Esophagus squamous epithelium (tissue), 5 donors: ENCODE data around the gene NIPBL. TPM values are rescaled to one million over a fixed set of nuclear protein-coding genes. Genes with fewer than 3 reads are reported as not detected.

ENCODE experiments used
- DNase-seq: peaks from one replicate; lab custom pipeline; 2025; lab: John Stamatoyannopoulos, UW
- H3K27ac ChIP-seq, 4 donors: fragments of 200-600 bp; sonication (generic); one replicate each; pipeline ENCODE4 v1.5.1; 2016 to 2019; ENCODE audit warnings: mild to moderate bottlenecking in 1 of 4
- H3K27me3 ChIP-seq, 4 donors: fragments of 200-600 bp; sonication (generic); 1 replicate in 3 of 4; 2 replicates in 1 of 4; pipeline versions ENCODE4 v1.5.1 to v1.6.0; 2017 to 2021; ENCODE audit warnings: antibody characterized with exemption in 1 of 4
- H3K36me3 ChIP-seq, 3 donors: fragments of 200-600 bp; sonication (generic); one replicate each; pipeline ENCODE4 v1.5.1; 2016 to 2019
- H3K4me1 ChIP-seq, 3 donors: fragments of 200-600 bp; sonication (generic); one replicate each; pipeline ENCODE4 v1.5.1; 2017 to 2019
- H3K4me3 ChIP-seq, 4 donors: fragments of 200-600 bp; sonication (generic); 1 replicate in 3 of 4; 2 replicates in 1 of 4; pipeline ENCODE4 v1.5.1; 2016 to 2019; ENCODE audit warnings: mild to moderate bottlenecking in 2 of 4, moderate library complexity in 1 of 4
- H3K9me3 ChIP-seq, 3 donors: fragments of 200-600 bp; sonication (generic); one replicate each; pipeline ENCODE4 v1.5.1; 2016 to 2019
- CTCF ChIP-seq, 6 experiments: fragments of 450-650 bp in 4 of 6; fragments of 200-600 bp in 2 of 6; sonication (generic) in 2 of 6; IDR thresholded peaks; one replicate each; pipeline ENCODE4 v1.5.1; 2016 to 2019; ENCODE audit warnings: antibody characterized with exemption in 6 of 6, mild to moderate bottlenecking in 4 of 6, moderate library complexity in 4 of 6
- POLR2A ChIP-seq, 4 donors: fragments of 450-650 bp; IDR thresholded peaks; one replicate each; pipeline ENCODE4 v1.6.1; 2017; ENCODE audit warnings: antibody characterized with exemption in 4 of 4, mild to moderate bottlenecking in 4 of 4, moderate library complexity in 3 of 4
- WGBS, 2 donors: methylation state at CpG; one replicate each; pipeline ENCODE4 v1.1.5; 2018; 5-methylcytosine and 5-hydroxymethylcytosine counted together
- intact Hi-C: fragments of 100-400 bp; cut with DNase I; formaldehyde crosslinking; loops from one replicate; pipeline ENCODE4 v1.15.0; 2022
- total RNA-seq, 4 donors: library from RNA; depleted of rRNA; stranded (reverse); fragments of >200 nt; gene quantifications; one replicate each; pipeline ENCODE4 v1.1.0, GENCODE V29; 2016
- donor health status: DM: yes; HTN: yes; CAD: no.

NIPBL gene
- total RNA-seq, 4 donors from 2014 or later, result 19.4 to 50.0 (median 31.3) TPM

- 71 to 81% methylated on average over 2 of the region's 2 CpGs for WGBS, 2 donors
- H3K9me3 ChIP-seq, result no peaks in the 10 kb centered on the region
- H3K4me1 ChIP-seq, result peaks cover 0 to 41% (median 13%) of the 10 kb centered on the region in 3 donors
- intact Hi-C loops, result no loop called here
- no peaks in the 10 kb centered on the region for H3K27me3 ChIP-seq
- H3K27ac ChIP-seq, result no peak overlapping the region
- no peak for DNase-seq
- TF ChIP-seq POLR2A (IDR thresholded peaks at IDR 0.05) (no peak), CTCF (IDR thresholded peaks at IDR 0.05) (no peak)
- H3K36me3 ChIP-seq, result no peaks in the 10 kb centered on the region
- no peak overlapping the region for H3K4me3 ChIP-seq
These were observed 67.5 kb downstream of the NIPBL start for GRCh38 chr5:36944024-36944423.

GRCh38 chr5:36944607-36945225 is 68.1 kb downstream of the NIPBL start:
- Histone ChIP-seq H3K9me3 (no peaks in the 10 kb centered on the region), H3K36me3 (no peaks in the 10 kb centered on the region), H3K27me3 (no peaks in the 10 kb centered on the region), H3K27ac (no peak overlapping the region), H3K4me1 (peaks cover 0 to 47% (median 10%) of the 10 kb centered on the region in 3 donors), H3K4me3 (no peak overlapping the region)
- DNase-seq, result no peak
- intact Hi-C loops, result no loop called here
- 66 to 71% methylated on average over 4 of the region's 4 CpGs for WGBS, 2 donors
- no peak for TF ChIP-seq POLR2A (IDR thresholded peaks at IDR 0.05)
- TF ChIP-seq CTCF (IDR thresholded peaks at IDR 0.05), result peak in 5 of 6 experiments; percentile 32 to 60 (median 58)

- Histone ChIP-seq H3K9me3 (no peaks in the 10 kb centered on the region), H3K27ac (no peak overlapping the region), H3K4me3 (no peak overlapping the region), H3K27me3 (no peaks in the 10 kb centered on the region), H3K36me3 (no peaks in the 10 kb centered on the region), H3K4me1 (peaks cover 0 to 47% (median 3%) of the 10 kb centered on the region in 3 donors)
- TF ChIP-seq POLR2A (IDR thresholded peaks at IDR 0.05) (no peak), CTCF (IDR thresholded peaks at IDR 0.05) (no peak)
- DNase-seq, result no peak
- intact Hi-C loops, result no loop called here
These were observed 69.1 kb downstream of the NIPBL start for GRCh38 chr5:36945687-36946086.

- Histone ChIP-seq H3K4me3 (no peak overlapping the region), H3K9me3 (no peaks in the 10 kb centered on the region), H3K27me3 (no peaks in the 10 kb centered on the region), H3K27ac (no peak overlapping the region), H3K4me1 (peaks cover 1 to 48% (median 6%) of the 10 kb centered on the region in 3 donors), H3K36me3 (no peaks in the 10 kb centered on the region)
- DNase-seq, result no peak
- TF ChIP-seq POLR2A (IDR thresholded peaks at IDR 0.05) (no peak), CTCF (IDR thresholded peaks at IDR 0.05) (no peak)
- intact Hi-C loops, result no loop called here
These were observed 69.5 kb downstream of the NIPBL start for GRCh38 chr5:36946101-36946500.

GRCh38 chr5:36948041-36948440 is 71.5 kb downstream of the NIPBL start:
- TF ChIP-seq POLR2A (IDR thresholded peaks at IDR 0.05), result no peak
- no peak for TF ChIP-seq CTCF (IDR thresholded peaks at IDR 0.05)
- Histone ChIP-seq H3K9me3 (no peaks in the 10 kb centered on the region), H3K27ac (no peak overlapping the region), H3K4me1 (peaks cover 4 to 56% (median 6%) of the 10 kb centered on the region in 3 donors), H3K27me3 (no peaks in the 10 kb centered on the region), H3K4me3 (no peak overlapping the region), H3K36me3 (no peaks in the 10 kb centered on the region)
- intact Hi-C loops, result no loop called here
- DNase-seq, result no peak
